Stimulated activated CD4-positive, alpha-beta T cell treated with anti-CD3 and anti-CD28 coated beads, Interleukin-4, amount 100 ng/mL, for 24 hours (primary cell): ENCODE measurements around the gene TOP2B.

Experiments
- DNase-seq: peaks from one replicate; pipeline ENCODE4 v3.0.0-alpha.2; 2020

TOP2B gene

DNA sequence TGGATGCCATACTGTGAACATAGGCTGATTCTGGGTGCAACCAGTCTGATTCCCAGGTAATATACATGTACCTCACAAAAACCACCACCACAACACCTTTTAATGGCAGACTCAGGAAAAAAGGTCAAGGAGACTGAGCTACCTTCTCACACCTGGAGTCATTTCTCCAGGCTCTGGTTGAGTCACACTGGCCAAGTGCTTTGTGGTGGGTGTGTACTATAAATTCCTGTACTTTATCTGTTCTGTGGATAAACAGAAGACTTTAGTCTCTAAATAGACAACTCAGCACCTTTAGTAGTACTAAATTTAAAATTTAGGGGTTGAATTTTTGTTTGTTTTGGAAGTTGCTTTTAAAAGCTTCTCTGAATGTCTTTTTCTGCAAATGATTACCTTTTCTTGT, 46.7 kb downstream of the TOP2B start:
- no peak for DNase-seq

DNA sequence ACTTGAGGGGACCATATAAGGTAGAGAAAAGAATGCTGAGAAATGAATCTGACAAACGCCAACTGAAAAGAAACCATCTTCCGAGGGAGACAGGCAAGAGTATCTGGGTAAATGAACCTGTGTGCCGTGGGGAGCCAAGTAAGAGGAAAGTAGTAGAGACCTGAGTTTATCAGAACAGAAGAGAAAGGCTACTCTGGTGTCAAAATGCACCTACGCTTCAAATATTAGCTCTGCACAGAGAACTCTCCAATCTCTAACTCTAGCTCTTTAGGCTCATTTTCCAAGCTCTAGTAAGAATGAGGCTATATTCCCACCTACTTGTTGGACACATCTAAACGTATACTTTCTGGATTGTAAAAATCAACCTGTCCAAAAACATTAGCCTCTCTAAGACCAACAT, 53.5 kb downstream of the TOP2B start:
- DNase-seq, result no peak

DNA sequence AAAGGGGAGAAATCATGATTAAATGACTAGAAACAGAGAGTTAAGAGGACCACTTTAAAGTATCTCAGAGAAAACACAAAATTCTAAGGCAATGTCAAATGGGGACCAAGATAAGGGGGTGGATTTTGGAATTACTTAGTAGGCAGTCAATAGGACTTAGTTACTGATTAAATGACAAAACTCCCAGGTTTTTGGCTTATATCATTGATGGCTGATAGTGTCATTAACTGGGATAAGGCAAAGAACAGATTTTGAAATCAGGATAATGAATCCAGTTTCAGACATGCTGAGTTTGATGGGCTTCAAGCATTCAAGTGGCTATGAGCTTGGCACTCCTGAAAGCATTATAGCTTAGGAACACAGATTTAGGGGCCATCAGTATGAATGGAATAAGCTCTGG, 53.9 kb downstream of the TOP2B start:
- DNase-seq, result no peak

DNA sequence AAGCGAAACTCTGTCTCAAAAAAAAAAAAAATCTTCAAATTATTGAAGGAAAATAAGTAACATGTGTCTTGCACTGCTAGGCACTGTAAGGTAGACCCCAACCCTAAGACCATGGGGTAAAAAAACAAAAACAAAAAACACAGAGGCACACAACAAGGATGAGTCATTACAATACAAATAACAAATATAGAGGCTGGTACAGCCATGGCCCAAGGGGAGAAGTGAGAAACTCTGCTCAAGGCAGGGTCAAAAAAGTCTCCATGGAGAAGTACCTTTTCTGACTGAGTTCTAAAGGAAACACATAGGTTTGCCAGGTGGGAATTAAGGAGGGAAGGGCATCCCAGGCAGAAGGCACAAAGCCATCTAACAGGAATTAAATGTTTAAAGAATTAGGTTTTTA, 54.5 kb downstream of the TOP2B start:
- no peak for DNase-seq

DNA sequence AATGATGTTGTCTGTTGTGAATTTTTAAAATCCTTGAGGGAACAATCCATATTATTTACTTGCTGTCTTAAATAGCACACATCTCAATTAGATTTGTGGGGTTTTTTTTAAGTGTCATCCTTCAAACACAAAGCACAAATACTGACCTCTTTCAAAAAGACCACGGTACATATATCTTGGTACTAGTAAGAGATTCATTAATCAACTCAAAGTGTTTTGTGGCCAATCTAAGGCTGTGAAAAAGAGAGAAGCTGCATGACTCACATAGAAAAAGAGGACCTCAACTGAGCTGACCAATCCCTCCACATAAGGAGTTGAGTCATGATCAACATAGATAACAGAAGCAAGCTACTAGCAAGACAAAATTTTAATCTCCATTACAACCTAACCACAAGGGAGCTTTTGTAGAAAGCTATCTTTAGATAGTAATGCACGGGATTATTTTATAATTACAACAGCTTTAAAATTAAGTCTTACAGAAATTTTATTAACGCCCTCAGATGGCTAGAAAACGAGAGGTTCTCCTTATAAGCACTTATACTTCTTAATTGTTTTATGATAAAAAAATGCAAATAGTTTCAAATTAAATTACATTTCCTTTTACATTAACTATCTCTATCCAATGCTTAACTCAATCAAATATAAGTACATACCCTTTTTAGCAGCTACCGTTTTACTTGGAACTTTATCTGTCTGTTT, 60.5 kb downstream of the TOP2B start:
- no peak for DNase-seq

- no peak for DNase-seq
Observed at GRCh38 chr3:25603703-25604102, 61.0 kb downstream of the TOP2B start.

GRCh38 chr3:25597535-25598101, 67.1 kb downstream of the TOP2B start:
- no peak for DNase-seq

- no peak for DNase-seq
Observed at GRCh38 chr3:25594007-25594502, 70.7 kb downstream of the TOP2B start.

GRCh38 chr3:25593001-25593400, 71.7 kb downstream of the TOP2B start:
- DNase-seq, result no peak

- no peak for DNase-seq
Observed at GRCh38 chr3:25592510-25592968, 72.2 kb downstream of the TOP2B start.

DNA sequence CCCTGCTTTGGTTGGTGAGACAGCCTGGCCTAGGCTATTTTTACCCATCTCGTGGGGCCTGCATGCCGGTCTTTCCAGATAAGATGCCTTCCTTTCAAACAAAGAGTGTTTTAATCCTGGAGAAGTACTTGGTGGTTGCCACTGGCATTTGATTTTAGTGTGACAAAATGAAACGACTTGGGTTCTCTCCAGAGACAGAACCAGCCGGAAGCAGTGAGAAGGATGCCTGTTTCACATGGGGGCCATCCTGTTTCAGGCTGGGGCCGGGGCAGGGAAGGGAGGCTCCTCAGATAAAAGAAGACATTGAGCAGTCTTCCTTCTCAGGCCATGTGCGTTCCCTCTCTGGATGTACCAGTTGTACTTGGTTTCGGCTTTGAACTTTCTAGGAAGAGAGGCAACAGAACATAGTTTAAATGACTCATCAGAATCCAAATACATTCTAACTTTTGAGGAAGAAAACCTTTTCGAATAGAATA, 74.9 kb downstream of the TOP2B start:
- no peak for DNase-seq

- no peak for DNase-seq
Observed at GRCh38 chr3:25589104-25589782, 75.5 kb downstream of the TOP2B start.

DNA sequence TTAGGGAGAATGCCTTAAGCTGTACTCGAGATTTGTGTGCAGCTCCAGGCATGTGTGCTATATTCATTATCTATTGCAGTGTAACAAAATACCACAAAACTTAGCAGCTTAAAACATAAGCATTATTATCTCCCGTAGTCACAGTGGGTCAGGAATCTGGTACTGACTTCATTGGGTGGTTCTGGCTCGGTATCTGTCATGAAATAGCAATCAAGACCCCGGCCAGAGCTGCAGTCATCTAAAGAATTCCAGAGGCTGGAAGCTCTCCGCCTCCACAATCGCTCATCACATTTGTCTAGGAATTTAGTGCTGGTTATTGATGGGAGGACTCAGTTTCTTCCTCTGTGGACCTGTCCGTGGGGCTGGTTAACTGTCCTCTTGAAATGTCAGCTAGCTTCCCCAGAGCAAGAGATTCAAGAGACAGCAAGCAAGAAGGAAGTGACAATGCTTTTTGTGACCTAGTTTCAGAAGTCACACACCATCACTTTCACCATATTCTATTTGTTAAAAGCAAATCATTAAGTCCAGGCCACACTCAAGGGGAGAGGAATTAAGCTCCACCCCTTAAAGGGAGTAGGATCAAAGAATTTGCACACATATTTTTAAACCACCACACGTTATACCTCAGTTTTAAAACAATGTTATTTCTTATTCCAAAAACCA, 76.1 kb downstream of the TOP2B start:
- no peak for DNase-seq

- DNase-seq, result no peak
Observed at GRCh38 chr3:25587975-25588374, 76.7 kb downstream of the TOP2B start.

DNA sequence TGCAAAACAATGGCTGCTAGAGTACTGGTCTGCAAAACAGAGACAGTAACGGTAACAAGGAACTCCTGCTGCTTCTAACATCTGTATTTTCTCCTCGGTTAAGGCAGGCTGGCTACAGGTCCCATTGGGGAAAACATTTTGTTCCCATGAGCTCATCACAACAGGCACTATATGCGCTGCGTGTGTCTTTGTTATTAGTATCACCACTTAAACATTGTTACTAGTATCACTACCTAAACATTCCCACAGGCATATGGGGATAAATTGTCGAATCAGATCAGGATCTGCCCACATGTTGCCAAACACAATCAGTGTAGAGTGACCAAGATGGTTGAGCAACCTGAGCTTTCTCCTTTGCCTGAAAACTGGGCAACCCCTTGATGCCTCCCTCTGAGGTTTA, 77.2 kb downstream of the TOP2B start:
- no peak for DNase-seq

DNA sequence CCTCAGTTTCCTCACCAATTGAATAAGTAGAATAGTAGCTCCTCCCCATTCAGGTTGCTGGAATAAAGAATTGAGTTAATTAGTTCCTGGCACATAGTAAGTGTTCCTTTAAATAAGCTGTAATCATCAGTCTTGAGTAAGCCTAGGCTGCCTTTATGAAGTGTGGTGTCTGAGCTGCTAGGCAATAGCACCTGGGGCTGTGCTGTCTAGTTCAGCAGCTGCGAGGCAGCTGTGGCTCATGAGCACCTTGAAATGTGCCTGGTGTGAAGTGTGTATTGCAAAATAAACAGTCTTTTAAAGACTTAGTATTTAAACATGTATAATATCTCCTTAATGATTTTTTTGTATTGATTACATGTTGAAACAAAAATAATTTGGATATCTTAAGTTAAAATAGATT, 77.6 kb downstream of the TOP2B start:
- no peak for DNase-seq

- DNase-seq, result no peak
Observed at GRCh38 chr3:25586553-25586952, 78.2 kb downstream of the TOP2B start.

DNA sequence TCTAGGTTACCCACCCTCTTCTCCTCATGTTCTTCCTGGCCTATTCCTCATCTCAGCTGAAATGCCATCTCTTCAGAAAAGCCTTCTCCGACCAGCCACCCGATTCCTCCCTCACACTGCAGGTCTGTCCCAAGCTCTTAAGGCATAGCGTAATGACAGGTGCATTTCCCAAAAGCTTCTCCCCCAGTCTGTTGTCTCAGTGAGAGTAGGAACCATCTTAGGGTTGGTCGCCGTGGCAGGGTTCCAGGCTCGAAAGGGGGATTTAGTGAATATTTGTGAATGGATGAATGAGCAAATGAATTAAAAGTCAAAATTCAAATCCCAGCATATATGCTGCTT, 78.6 kb downstream of the TOP2B start:
- no peak for DNase-seq

- no peak for DNase-seq
Observed at GRCh38 chr3:25585361-25586166, 79.1 kb downstream of the TOP2B start.

DNA sequence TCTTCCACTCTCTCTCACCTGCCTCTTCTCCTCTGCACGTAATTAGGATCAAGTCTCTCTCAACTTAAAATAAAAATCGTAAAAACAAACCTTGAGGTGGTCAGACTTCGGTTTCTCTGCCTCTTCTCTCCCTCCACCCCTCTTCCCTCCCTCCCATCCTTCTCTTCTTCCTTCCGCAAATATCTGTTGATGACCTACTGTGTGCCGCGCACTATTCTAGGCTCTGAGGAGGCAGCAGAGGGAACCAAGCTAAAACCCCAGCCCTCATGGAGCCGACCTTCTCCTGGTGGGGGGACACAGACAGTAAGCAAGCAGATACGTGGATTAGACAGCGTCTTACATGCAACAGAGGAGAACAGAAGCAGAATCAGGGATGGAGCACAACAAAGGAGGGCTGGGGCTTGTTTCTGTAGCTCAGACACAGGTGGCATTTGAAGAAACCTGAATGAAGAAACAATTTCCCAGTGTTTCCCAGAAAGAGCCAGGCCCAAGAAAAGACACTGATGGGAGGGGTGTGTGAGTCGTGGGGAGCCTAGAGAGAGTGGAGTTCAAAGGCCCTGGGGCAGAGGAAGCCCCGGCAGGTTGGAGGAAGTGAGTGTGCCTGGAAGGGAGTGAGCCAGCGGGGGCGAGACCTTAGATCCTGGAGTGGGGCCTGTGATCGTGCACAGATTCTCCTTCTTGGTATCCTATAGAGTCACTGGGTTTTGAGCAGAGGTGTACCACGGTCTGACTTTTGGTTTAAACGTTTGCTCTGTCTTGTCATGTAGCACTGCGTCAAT, 80.5 kb downstream of the TOP2B start:
- no peak for DNase-seq

GRCh38 chr3:25583343-25583742, 81.4 kb downstream of the TOP2B start:
- DNase-seq, result no peak

DNA sequence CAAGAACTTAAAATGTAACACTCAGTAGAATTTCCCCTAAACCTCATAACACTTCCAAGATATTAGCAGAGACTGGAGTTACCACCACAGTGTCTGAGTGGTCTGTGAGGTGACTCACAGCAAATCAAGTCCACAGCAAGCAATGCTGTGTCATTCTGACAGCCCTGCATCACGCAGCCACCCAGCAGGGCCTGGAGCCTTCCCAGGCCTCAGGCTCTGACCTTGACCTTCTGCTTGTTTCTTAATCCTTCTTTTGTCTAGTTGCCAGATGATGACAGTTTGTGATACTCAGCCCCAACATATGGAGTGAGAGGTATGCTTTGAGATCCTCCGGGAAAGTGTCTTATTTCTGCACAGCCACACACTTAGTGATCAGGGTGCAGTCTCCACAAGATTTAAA, 82.5 kb downstream of the TOP2B start:
- DNase-seq, result no peak
